UCSD-AML1 (cell line): Measurements from ENCODE around the gene PTPRN2.

Experiments used
- DNase-seq: peaks from one replicate; lab custom pipeline; 2025; ENCODE audit not compliant: unreplicated experiment; lab: John Stamatoyannopoulos, UW

Gene PTPRN2

DNA sequence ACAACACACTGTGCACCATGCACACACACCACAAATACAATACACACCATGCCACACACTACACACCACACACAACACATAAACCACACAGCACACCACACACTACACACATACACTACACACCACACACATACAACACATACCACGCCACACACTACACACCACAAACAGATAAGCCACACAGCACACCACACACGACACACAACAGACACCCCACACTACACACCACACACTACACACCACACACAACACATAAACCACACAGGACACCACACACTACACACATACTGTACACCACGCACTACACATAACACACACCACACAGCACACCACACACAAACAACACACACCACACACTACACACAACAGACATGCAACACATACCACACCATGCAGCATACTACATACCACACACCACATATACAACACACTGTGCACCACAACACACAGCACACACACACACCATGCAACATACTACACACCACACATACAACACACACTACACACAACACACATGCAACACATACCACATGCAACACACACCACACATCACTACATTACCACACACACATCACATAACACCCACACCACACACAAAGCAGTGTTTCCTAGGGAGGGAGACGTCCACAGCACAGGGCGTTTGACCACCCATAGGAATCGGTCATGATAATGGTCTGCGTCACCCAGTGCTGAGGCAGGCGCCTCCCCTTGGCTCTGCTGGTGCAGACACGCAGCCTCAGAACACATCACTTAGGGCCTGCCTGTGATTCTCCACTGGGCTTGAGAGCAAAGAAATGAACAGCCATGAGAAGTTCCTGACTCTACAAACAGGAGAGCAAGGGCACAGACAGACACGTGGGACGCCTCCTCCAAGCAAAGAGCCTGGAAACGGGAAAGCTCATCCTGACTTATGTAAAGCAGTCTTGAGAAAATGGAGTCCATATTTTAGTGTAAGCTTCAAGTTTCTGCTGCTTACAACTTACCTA lies 458.3 kb downstream of the PTPRN2 start:
- no peak for DNase-seq

DNA sequence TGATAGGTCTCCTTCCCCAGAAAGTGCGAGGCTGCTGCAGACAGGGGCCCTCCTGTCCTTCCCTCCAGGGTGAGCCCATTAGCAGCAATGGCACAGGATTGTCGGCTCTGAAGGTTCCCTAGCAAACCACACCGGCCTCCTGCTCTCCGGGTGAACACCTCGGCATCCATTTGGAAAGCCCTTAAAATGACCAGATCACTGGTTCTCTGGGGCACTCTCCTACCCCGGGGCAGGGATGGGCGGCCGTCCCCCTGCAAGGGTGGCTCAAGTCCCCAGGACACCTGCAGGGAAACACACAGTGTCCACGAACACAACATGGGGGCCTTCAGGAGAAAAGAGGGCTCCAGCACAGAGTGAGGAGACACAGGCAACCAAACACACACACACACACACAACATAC lies 459.1 kb downstream of the PTPRN2 start:
- DNase-seq = no peak

DNA sequence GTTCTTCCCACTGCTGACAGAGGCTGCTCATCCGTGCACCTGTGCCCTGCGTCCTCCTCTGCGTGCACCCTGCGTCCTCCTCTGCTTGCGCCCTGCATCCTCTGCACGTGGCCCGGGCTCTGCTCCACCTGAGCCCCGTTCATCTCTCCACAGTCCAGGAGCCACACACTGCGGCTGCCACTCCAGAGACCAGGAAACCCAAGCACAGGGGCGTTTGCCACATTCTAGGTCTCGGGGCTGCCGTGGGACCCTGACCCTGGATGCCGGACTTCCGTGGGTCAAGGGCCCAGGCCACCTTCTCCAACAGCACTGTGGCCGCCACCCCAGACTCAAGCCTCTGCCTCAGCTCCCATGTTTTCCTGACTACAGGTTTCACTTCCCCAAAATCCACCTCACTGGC lies 460.4 kb downstream of the PTPRN2 start:
- DNase-seq = no peak

DNA sequence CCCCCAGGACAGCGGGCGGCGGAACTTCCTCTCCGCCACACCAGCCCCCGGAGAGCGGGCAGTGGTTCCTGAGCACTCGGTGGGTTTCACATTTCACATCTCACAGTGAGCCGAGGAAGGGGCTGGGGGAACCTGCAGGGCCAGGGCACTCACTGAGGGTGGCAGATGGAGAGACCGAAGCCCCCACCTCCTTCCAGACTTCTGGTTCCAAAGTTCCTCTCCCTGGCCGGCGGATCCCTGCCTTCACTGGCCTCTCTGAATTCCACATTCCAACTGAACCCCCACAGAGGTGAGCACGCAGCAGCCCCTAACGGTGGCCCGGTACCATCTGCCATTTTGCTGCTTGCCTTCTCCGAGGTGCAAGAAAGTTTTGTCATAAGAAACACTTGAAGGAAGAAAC lies 461.0 kb downstream of the PTPRN2 start:
- no peak for DNase-seq

DNA sequence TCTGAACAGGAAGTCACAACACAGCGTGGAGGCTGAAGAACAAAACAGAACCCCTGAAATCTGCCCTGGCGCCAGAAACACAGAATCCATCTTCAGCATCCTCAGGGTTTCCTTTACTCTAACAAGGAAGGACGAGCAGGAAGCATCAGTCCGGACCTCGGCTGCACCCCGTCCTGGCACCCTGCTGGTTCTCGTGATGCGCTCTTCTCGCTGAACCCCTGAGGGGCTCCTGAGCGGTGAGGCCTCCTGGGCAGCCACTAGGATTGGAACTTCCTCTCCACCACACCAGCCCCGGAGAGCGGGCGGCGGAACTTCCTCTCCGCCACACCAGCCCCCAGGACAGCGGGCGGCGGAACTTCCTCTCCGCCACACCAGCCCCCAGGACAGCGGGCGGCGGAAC lies 461.9 kb downstream of the PTPRN2 start:
- no peak for DNase-seq

DNA sequence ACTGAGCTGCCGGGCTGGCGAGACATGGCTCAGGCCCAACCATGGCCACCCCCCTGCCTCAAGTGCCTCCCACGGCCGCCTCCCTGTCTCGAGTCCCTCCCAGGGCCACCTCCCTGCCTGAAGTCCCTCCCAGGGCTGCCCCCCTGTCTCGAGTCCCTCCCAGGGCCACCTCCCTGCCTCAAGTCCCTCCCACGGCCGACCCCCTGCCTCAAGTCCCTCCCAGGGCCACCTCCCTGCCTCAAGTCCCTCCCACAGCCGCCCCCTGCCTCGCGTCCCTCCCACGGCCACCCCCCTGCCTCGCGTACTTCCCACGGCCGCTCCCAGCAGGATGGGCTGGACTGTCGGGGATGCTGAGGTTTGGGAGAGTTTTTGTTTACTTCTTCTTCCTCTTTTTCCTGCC lies 462.5 kb downstream of the PTPRN2 start:
- DNase-seq = no peak

DNA sequence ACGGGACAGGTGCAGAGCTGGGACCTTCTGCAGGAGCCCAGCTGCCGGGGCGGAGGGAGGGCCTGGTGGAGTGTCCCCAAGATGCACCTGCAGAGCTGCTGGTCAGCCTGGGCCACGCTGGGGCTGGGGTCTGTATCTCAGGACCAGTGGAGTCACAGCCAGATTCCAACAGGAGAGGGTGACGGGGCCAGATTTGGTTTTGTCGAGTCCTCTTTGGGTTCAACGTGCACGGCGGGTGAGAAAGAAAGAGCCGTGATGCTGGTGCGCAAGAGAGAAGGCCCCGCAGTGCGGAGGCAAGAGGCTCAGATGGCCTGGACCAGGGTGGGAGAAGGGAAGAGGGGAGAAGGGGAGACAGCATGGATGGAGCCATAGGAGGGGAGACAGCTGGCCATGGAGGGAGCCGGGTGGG lies 462.9 kb downstream of the PTPRN2 start:
- DNase-seq = no peak

DNA sequence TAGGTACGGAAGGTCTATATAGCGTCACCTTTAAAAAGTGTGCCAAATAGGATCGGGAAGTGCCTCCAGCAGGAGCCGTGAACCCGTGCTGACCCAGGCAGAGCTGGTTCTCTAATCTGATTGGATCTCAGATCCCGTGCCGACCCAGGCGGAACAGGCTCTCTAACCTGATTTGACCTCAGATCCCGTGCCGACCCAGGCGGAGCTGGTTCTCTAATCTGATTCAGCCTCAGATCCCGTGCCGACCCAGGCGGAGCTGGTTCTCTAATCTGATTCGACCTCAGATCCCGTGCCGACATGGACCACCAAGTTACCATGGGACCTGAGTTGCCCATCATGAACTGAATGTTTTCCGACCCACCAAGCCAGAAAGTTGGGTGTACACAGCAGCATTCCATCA lies 463.9 kb downstream of the PTPRN2 start:
- DNase-seq = no peak

DNA sequence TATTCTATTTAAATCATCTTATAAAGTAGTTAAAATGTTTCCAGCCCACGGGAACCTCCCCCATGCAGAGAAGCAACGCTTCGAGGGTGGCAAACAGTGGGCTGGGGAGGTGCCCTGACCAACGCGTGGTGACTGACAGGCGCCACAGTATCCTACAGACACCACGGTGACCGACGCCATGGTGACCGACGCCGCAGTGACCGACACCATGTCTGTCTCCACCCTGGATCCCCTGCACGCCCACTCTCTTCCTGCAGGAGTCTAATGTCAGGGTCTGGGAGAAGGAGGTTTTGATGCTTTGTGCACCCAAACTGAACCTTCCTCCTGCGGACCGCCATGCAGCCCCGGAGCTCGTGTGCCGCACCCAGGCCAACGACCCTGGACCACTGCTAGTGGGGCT lies 464.4 kb downstream of the PTPRN2 start:
- DNase-seq = no peak

DNA sequence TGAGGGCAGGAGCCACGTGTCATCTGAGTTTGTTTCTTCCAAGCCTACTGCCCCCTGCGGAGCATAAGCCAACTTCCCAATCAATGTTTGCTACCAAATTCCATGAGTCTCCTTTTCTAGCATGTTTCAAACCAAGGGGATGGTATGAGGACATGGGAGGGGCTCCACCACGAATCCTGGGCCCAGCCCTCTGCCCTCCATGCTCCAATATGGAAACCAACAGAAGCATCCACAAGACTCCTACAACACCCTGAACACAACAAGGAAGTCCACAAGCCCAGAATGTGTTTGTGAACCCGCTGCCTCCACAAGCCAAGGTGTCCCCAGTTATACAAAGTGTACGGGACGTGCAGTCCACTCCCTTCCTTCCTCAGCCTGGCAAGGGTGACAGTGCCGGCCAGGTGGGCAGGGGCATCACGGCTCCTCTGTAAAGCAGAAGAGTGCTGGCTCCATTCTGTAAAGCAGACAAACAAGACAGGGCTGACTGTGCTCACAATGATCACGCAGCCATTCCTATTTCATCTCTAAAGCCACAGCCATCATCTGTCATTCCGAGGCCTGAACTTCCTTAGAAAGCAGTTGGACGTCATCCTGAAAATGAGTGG lies 466.1 kb downstream of the PTPRN2 start:
- no peak for DNase-seq

DNA sequence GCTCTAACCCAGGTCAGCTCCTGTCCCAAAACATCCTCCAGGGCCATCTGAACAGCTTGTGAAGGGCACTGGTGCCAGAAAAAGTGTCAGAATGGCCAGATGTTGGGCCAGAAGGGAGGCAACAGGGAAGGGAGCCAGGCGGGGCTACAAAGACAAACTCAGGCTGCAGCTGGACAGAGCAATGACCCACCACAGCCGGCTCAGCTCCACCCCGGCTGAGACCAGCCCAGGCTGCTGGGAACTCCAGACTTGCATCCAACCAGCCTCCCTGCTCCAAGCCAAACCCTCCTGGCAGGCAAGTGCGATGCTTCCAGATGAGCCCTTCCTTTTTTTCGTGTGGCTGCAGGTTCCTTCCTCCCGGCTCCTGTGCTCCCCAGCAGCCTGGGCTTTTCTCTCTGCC lies 466.9 kb downstream of the PTPRN2 start:
- no peak for DNase-seq

DNA sequence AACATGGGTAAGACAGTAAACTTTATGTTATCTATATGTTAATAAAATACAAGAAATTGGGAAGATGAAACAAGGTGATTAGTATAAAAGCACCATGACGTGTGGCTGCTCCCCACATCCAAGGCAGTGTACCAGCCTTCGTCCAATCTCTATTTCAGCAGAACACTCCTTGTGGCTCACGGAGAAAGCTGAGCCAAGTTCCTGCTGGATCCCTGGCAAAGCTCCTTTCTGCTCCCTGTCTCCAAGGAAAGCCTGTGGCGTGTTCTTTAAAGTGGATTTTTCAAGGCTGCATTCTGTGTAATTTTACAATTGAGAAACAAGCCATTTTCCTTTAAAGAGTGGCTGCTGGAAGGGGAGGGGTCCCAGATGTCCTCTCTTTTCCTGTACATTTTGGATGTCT lies 467.3 kb downstream of the PTPRN2 start:
- DNase-seq = no peak

DNA sequence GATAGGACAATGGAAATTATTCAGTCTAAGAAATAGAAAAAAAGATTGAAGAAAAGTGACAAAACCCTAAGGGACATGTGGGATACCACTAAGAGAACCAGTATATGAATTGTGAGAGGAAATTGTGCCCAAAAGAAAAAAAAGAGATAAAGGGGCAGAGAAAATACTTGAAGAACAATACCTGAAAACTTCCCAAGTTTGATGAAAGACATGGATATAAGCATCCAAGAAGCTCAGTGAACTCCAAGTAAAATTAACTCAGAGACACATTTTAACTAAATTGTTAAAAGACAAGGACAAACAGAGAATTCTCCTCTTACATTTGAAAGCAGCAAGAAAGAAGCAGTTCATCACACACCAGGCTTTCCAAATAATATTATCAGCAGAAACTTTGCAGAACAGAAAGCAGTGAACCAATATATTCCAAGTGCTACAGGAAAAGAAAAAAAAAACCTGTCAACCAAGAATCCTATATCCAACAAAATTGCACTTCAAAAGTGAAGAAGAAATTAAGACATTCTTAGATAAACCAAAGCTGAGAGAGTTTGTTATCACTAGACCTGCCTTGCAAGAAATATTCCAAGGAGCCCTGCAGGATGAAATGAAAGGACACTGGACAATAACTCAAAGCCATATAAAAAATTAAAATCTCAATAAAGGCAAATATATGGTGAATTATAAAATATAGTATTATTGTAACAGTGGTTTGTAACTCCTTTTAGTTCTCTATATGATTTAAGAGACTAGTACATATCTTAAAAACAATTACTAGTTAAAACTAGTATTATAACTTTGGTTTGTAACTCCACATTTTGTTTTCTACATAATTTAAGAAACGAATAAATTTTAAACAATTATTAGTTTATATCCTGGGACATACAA lies 470.0 kb downstream of the PTPRN2 start:
- DNase-seq = no peak

DNA sequence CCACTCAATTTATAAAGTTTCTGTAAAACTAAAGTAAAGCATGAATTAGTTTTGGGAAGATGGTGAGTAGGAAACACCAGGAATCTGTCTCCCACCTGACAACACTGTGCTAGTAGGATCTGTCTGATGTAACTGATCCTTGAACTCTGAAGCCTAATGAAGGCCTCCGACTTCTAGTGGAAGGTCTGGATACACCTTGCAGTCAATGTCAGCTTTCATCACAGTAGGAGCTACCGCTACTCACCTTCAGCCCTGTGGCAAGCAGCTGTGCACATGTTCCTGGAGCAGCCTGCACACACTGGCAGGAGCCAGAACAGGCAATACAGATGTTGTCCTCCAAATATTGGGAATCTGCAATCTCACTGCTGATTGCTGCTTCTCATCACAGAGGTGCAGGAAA lies 471.4 kb downstream of the PTPRN2 start:
- DNase-seq = no peak

DNA sequence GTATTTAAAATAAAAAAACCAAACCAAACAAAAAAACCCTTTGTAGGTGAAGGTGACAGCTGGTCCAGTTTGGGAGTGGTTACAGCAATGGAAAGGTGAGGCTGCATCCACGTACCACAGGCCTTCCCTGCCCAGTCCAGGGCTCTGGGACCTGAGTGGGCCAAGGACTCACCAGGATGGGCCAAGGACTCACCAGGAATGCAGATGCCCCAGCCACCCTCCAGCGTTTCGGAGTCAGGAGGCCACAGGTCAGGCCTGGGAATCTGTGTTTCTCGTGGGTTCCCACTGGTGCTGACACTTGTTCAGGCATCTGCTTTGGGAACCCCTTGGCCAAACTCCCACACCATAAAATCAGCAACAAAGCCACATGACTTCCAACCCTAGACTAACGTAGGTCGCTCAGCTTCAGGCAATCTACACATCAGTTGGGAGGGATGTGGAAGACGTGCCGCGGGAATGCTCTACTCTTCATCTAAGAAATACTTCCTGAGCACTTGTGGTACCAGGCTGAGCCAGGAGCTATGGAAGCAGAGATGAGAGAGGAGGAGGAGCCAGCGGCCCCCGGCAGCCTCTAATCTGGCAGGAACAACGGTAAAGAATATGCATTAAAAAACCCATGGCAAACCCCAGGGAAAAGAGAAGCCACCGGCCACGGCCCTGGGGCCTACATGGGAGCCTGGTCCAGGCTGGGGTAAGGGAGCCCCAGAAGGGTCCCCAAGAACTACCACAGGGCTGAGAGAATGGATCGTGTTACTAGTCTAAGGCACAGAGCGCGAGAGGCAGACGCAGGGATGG lies 473.4 kb downstream of the PTPRN2 start:
- DNase-seq = no peak

DNA sequence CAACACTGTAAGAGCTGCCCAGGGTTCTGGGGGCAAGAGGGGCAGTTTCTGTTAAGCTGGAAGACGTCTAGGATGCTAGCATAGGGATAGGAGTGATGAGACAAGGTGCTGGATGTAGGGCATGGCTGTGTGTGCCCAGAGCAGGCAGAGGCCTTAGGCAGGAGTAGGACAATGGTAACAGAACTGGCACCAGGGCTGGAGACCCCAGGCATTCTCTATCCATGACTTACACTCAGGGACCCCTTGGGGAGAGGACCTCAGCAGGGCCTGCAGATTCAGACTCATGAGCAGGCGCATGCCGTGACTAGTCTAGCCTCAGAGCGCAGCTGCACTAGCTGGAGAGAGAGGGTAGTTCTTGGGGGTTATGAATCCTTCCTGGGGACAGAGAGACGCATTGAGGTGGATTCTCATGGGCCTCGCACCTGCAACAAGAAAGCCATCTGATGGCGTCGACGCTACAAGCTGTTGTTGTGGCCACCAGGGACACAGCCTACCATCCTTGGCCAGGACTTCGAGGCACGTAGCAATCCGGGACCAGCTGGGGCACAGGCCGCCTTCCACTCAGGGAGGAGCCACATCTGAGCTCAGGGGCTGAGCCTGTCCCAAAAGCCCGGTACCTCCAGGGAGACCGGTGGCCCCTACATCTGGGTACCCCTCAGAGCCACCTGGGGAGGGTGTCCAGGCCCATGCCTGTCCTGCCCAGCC lies 474.1 kb downstream of the PTPRN2 start:
- DNase-seq = no peak

DNA sequence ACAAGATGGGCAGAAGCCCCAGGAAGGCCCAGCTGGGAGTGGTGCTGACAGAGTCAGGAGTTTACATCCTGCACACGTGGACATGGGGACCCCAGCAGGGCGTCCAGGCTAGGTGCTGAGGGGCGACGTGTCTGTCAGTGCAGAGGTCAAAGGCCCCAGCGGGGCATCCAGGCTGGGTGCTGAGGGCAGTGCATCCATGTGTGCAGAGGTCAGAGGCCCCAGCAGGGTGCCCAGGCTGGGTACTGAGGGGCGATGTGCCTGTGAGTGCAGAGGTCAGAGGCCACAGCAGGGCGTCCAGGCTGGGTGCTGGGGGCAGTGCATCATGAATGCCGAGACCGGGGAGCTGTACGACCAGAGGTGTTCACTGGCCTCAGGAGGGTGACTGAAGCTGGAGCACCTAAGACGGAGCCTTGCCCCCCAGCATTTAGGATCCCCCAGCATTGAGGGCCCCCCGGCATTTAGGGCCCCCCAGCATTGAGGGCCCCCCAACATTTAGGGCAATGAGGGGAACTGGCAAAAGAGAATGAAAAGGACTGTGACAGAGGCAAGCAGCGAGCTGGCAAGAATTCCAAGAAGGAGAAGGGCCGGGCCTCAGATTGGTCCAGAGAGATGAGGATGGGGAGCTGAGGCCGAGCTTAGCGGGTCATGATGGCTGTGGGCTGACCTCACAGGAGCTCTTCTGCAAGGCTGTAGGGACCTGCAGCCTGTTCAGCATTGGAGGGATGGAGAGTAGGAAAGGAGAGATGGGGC lies 474.9 kb downstream of the PTPRN2 start:
- no peak for DNase-seq

DNA sequence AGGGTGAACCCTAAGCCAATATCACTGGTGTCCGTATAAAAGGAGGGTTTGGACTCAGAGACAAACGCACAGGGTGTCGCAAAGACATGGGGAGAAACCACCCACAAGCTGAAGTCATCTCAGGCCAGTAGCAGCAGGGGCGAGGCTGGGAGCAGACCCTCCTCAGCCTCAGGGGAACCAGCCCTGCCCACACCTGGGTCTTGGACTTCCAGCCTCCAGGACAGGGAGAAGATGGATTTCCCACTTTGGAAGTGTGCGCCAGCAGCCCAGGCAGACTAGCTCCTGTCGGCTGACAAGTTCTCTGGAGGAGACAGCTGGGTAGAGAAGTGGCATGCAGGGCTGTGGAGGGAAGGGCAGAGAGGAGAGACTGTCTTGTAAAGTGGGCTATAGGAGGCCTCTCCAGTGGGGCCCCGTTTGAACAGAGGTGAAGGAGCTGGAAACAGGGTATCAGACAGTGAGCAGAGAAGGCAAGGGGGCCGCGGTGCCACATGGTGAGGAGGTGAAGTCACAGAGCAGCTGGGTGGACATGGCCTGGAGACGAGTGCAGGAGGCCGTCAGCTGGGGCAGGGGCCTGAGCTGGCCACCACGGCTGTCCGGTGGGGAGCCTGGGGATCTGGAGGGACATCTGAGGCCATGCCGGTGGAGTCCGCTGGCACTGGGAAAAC lies 475.6 kb downstream of the PTPRN2 start:
- no peak for DNase-seq
